LNCAP (cell line): ENCODE data around the gene TMEM245.

Source experiments
- CTCF ChIP-seq: fragments of 450-650 bp; IDR thresholded peaks from 2 replicates; pipeline ENCODE4 v1.5.1; 2017; ENCODE audit warnings: mild to moderate bottlenecking

The TMEM245 gene

GRCh38 chr9:109068764-109069163, 51.0 kb downstream of the TMEM245 start:
- no peak for TF ChIP-seq CTCF

GRCh38 chr9:109064963-109065702, 54.6 kb downstream of the TMEM245 start:
- TF ChIP-seq CTCF, result no peak

GRCh38 chr9:109063760-109064159, 56.0 kb downstream of the TMEM245 start:
- TF ChIP-seq CTCF, result no peak

- TF ChIP-seq CTCF, result no peak
Observed at GRCh38 chr9:109062543-109062942, 57.2 kb downstream of the TMEM245 start.

- no peak for TF ChIP-seq CTCF
Observed at GRCh38 chr9:109060191-109060590, 59.6 kb downstream of the TMEM245 start.

GRCh38 chr9:109052416-109052815, 67.3 kb downstream of the TMEM245 start:
- no peak for TF ChIP-seq CTCF

GRCh38 chr9:109051733-109052132, 68.0 kb downstream of the TMEM245 start:
- no peak for TF ChIP-seq CTCF

GRCh38 chr9:109050444-109050843, 69.3 kb downstream of the TMEM245 start:
- no peak for TF ChIP-seq CTCF
